PC-3 (cell line): ENCODE measurements around the gene KCNJ5.

Experiments
- EZH2 ChIP-seq: fragments of 300-600 bp; sonication (generic); IDR thresholded peaks from one replicate; pipeline ENCODE4 v1.6.1; 2017; ENCODE audit warnings: antibody characterized with exemption, mild to moderate bottlenecking, low read length; ENCODE audit not compliant: unreplicated experiment
- TF ChIP-seq, protein P1 (sequence below): fragments of 300-600 bp; sonication (generic); conservative IDR thresholded peaks from 2 replicates; pipeline ENCODE4 v1.5.1; 2017; ENCODE audit warnings: antibody characterized with exemption, low read depth, mild to moderate bottlenecking, low read length

DNA sequence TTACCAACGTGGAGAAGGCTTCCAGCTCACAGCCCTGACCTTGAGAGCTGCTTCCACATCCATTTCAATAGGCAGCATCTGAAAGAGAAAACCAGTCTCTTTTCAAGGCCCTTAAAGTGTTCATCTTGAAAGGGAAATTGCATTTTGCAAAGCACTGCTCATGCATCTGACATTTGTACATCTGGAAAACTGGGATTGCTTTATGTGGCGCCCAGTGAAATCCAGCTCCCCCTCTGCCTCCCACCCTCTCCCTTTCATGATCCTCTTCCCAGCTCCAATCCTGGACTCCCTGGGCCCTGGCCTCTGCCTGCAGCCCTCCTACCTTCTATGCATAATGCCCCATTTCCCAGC, 34.1 kb downstream of the KCNJ5 start:
- TF ChIP-seq, protein P1, sequence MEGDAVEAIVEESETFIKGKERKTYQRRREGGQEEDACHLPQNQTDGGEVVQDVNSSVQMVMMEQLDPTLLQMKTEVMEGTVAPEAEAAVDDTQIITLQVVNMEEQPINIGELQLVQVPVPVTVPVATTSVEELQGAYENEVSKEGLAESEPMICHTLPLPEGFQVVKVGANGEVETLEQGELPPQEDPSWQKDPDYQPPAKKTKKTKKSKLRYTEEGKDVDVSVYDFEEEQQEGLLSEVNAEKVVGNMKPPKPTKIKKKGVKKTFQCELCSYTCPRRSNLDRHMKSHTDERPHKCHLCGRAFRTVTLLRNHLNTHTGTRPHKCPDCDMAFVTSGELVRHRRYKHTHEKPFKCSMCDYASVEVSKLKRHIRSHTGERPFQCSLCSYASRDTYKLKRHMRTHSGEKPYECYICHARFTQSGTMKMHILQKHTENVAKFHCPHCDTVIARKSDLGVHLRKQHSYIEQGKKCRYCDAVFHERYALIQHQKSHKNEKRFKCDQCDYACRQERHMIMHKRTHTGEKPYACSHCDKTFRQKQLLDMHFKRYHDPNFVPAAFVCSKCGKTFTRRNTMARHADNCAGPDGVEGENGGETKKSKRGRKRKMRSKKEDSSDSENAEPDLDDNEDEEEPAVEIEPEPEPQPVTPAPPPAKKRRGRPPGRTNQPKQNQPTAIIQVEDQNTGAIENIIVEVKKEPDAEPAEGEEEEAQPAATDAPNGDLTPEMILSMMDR: no peak
- TF ChIP-seq EZH2: no peak
